Left ventricle myocardium inferior (tissue), 1 donor: ENCODE measurements around the gene SH3GL1. TPM values are rescaled to one million over a fixed set of nuclear protein-coding genes. Genes with fewer than 3 reads are reported as not detected.

Experiments used
- DNase-seq: peaks from one replicate; pipeline ENCODE4 v3.0.0-alpha.2; 2020
- H3K27ac ChIP-seq: fragments of 200-600 bp; replicated peaks from 2 replicates; pipeline ENCODE4 v1.8.0; 2021
- H3K27me3 ChIP-seq: fragments of 200-600 bp; 2 replicates; pipeline ENCODE4 v1.8.0; 2021; ENCODE audit warnings: low read depth
- H3K36me3 ChIP-seq: fragments of 200-600 bp; 2 replicates; pipeline ENCODE4 v1.8.0; 2021
- H3K4me1 ChIP-seq: fragments of 200-600 bp; 2 replicates; pipeline ENCODE4 v1.8.0; 2021
- H3K4me3 ChIP-seq: fragments of 200-600 bp; 2 replicates; pipeline ENCODE4 v1.8.0; 2021; ENCODE audit warnings: mild to moderate bottlenecking, moderate library complexity
- H3K9me3 ChIP-seq: fragments of 200-600 bp; replicated peaks from 2 replicates; pipeline ENCODE4 v1.8.0; 2021
- CTCF ChIP-seq: fragments of 200-600 bp; IDR thresholded peaks from 2 replicates; pipeline ENCODE4 v1.8.0; 2021; ENCODE audit warnings: antibody characterized with exemption, mild to moderate bottlenecking, borderline replicate concordance
- intact Hi-C: fragments of 100-400 bp; cut with micrococcal nuclease; formaldehyde crosslinking; loops from one replicate; pipeline ENCODE4 v1.11.0; 2022
- total RNA-seq: library from RNA; stranded (reverse); fragmentation: NEBNext Ultra II Directional; extraction: Animal tissue kit (Norgen Biotek cat#: 25700); gene quantifications from one replicate; pipeline ENCODE4 v1.2.1, GENCODE V29; 2021
- donor health status: DM: no; HTN: yes; CAD: no; lungs with severe emphysema.

The SH3GL1 gene
- total RNA-seq, 1 donor from 2014 or later: 18.6 TPM

GRCh38 chr19:4357921-4358326 is 42.4 kb downstream of the SH3GL1 start:
- intact Hi-C loops: no loop called here
- no peak overlapping the region for H3K27ac ChIP-seq
- H3K4me3 ChIP-seq: no peak overlapping the region
- peaks cover 47% of the 10 kb centered on the region for H3K36me3 ChIP-seq
- TF ChIP-seq CTCF: no peak
- H3K4me1 ChIP-seq: no peaks in the 10 kb centered on the region
- DNase-seq: no peak
- no peaks in the 10 kb centered on the region for H3K9me3 ChIP-seq
- no peaks in the 10 kb centered on the region for H3K27me3 ChIP-seq

- intact Hi-C loops: no loop called here
- H3K27me3 ChIP-seq: no peaks in the 10 kb centered on the region
- DNase-seq: no peak
- no peak overlapping the region for H3K27ac ChIP-seq
- no peaks in the 10 kb centered on the region for H3K9me3 ChIP-seq
- H3K4me3 ChIP-seq: no peak overlapping the region
- no peaks in the 10 kb centered on the region for H3K4me1 ChIP-seq
- H3K36me3 ChIP-seq: peaks cover 41% of the 10 kb centered on the region
- no peak for TF ChIP-seq CTCF
These were observed 43.1 kb downstream of the SH3GL1 start for GRCh38 chr19:4357095-4357797.

- peaks cover 19% of the 10 kb centered on the region for H3K36me3 ChIP-seq
- no peaks in the 10 kb centered on the region for H3K27me3 ChIP-seq
- no peak overlapping the region for H3K27ac ChIP-seq
- TF ChIP-seq CTCF: no peak
- intact Hi-C loops: no loop called here
- no peak for DNase-seq
- no peaks in the 10 kb centered on the region for H3K9me3 ChIP-seq
- H3K4me3 ChIP-seq: no peak overlapping the region
- peaks cover 7% of the 10 kb centered on the region for H3K4me1 ChIP-seq
These were observed 45.5 kb downstream of the SH3GL1 start for GRCh38 chr19:4354897-4355296.

GRCh38 chr19:4354282-4354681 is 46.1 kb downstream of the SH3GL1 start:
- Histone ChIP-seq H3K9me3 (no peaks in the 10 kb centered on the region), H3K4me1 (peaks cover 7% of the 10 kb centered on the region), H3K27ac (no peak overlapping the region), H3K36me3 (peaks cover 13% of the 10 kb centered on the region), H3K27me3 (no peaks in the 10 kb centered on the region), H3K4me3 (no peak overlapping the region)
- no peak for TF ChIP-seq CTCF
- intact Hi-C loops: no loop called here
- no peak for DNase-seq

GRCh38 chr19:4352701-4353121 is 47.6 kb downstream of the SH3GL1 start:
- Histone ChIP-seq H3K9me3 (no peaks in the 10 kb centered on the region), H3K27me3 (no peaks in the 10 kb centered on the region), H3K27ac (no peak overlapping the region), H3K4me3 (no peak overlapping the region), H3K36me3 (peaks cover 7% of the 10 kb centered on the region), H3K4me1 (peaks cover 7% of the 10 kb centered on the region)
- TF ChIP-seq CTCF: peak; percentile 89
- no peak for DNase-seq
- intact Hi-C loops: no loop called here
